Endothelial cell of umbilical vein (primary cell): ENCODE measurements around the gene PDGFB. TPM values are rescaled to one million over a fixed set of nuclear protein-coding genes. Genes with fewer than 3 reads are reported as not detected.

Experiments used
- BruUV-seq: library from RNA; stranded (reverse); fragments of 400-500 nt; replicated peaks from 2 replicates; lab custom pipeline; 2021; lab: Mats Ljungman, UMichigan
- CTCF ChIA-PET: fragments of 300-600, 350-600 bp; sonication (Branson Sonifier 250); formaldehyde crosslinking; loops from one replicate; lab custom pipeline; 2021; ENCODE audit warnings: antibody characterized with exemption, inconsistent platforms; lab: Charles Lee
- POLR2A ChIA-PET: fragments of 300-600, 350-600 bp; sonication (Branson Sonifier 250); formaldehyde crosslinking; loops from one replicate; lab custom pipeline; 2021; ENCODE audit warnings: antibody characterized with exemption, inconsistent platforms; lab: Charles Lee
- DNase-seq: peaks from one replicate; pipeline ENCODE4 v3.0.0-alpha.2; 2011; ENCODE audit warnings: low read depth, low spot score
- FAIRE-seq: peaks from 2 replicates; lab custom pipeline; 2011; peaks lifted over from hg19 to GRCh38; lab: Jason Lieb, UNC
- H2AFZ ChIP-seq: 2 replicates; pipeline ENCODE4 v1.6.0; 2012; ENCODE audit warnings: low read depth, low read length, control low read depth, inconsistent platforms
- H3K27ac ChIP-seq: 2 replicates; pipeline ENCODE4 v1.5.1; 2011; ENCODE audit warnings: low read depth, mild to moderate bottlenecking, control low read depth, low read length, moderate library complexity; ENCODE audit not compliant: insufficient read depth
- H3K27me3 ChIP-seq, 2 experiments: 2 replicates each; pipeline versions ENCODE4 v1.6.0 to v1.6.1; 2011; ENCODE audit warnings: low read length in 2 of 2, mixed read lengths in 1 of 2; ENCODE audit not compliant: control insufficient read depth in 2 of 2, insufficient read depth in 2 of 2
- H3K36me3 ChIP-seq, 2 experiments: 2 replicates in 1 of 2; 3 replicates in 1 of 2; pipeline ENCODE4 v1.5.1; 2011; ENCODE audit warnings: low read length in 2 of 2, mild to moderate bottlenecking in 1 of 2, moderate library complexity in 1 of 2; ENCODE audit not compliant: control insufficient read depth in 2 of 2, insufficient read depth in 2 of 2; ENCODE audit errors: extremely low read depth in 1 of 2
- H3K4me1 ChIP-seq: 3 replicates; pipeline ENCODE4 v1.5.1; 2011; ENCODE audit warnings: mild to moderate bottlenecking, low read length; ENCODE audit not compliant: control insufficient read depth, insufficient read depth; ENCODE audit errors: extremely low read depth
- H3K4me2 ChIP-seq: 2 replicates; pipeline ENCODE4 v1.6.1; 2011; ENCODE audit warnings: low read length, control low read depth, mixed read lengths; ENCODE audit not compliant: insufficient read depth
- H3K4me3 ChIP-seq, 3 experiments: fragments of 200-600 bp in 1 of 3; sonication (generic), shearing (Covaris generic) in 1 of 3; replicated peaks in 1 of 3; 2 replicates each; pipeline ENCODE4 v1.5.1; 2011 to 2016; ENCODE audit warnings: control low read depth in 3 of 3, low read length in 3 of 3, mild to moderate bottlenecking in 2 of 3, inconsistent platforms in 1 of 3, low read depth in 1 of 3, moderate library complexity in 1 of 3; ENCODE audit not compliant: insufficient read depth in 1 of 3
- H3K79me2 ChIP-seq: 2 replicates; pipeline ENCODE4 v1.6.0; 2012; ENCODE audit warnings: low read length, inconsistent platforms; ENCODE audit not compliant: control insufficient read depth, insufficient read depth
- H3K9ac ChIP-seq: replicated peaks from 2 replicates; pipeline ENCODE3; 2011; ENCODE audit warnings: low read length, control low read depth; ENCODE audit not compliant: insufficient read depth; ENCODE audit errors: extremely low read depth
- H3K9me1 ChIP-seq: replicated peaks from 3 replicates; pipeline ENCODE4 v1.6.0; 2011; ENCODE audit warnings: mild to moderate bottlenecking, low read length; ENCODE audit not compliant: control insufficient read depth, insufficient read depth; ENCODE audit errors: extremely low read depth
- H3K9me3 ChIP-seq: replicated peaks from 2 replicates; pipeline ENCODE4 v1.5.1; 2012; ENCODE audit warnings: low read length, inconsistent platforms; ENCODE audit not compliant: control insufficient read depth, insufficient read depth
- H4K20me1 ChIP-seq: replicated peaks from 2 replicates; pipeline ENCODE3; 2011; ENCODE audit warnings: mild to moderate bottlenecking, low read length; ENCODE audit not compliant: control insufficient read depth, insufficient read depth; ENCODE audit errors: extremely low read depth
- CTCF ChIP-seq, 2 donors: IDR thresholded peaks; 1 replicate in 1 of 2; 2 replicates in 1 of 2; pipeline ENCODE4 v1.5.1; 2011; ENCODE audit warnings: low read length in 2 of 2, mild to moderate bottlenecking in 2 of 2, moderate library complexity in 2 of 2, control low read depth in 1 of 2, inconsistent platforms in 1 of 2, low read depth in 1 of 2; ENCODE audit not compliant: insufficient read depth in 1 of 2; ENCODE audit errors: extremely low read depth in 1 of 2
- EZH2 ChIP-seq: IDR thresholded peaks from 2 replicates; pipeline ENCODE4 v1.6.1; 2012; ENCODE audit warnings: borderline replicate concordance, low read depth, mild to moderate bottlenecking, moderate library complexity, low read length, inconsistent platforms; ENCODE audit not compliant: severe bottlenecking
- FOS ChIP-seq: IDR thresholded peaks from 2 replicates; pipeline ENCODE4 v1.6.1; 2011; ENCODE audit warnings: mild to moderate bottlenecking, low read length, moderate library complexity, borderline replicate concordance; ENCODE audit not compliant: insufficient read depth
- GATA2 ChIP-seq: IDR thresholded peaks from 2 replicates; pipeline ENCODE4 v1.7.0; 2011; ENCODE audit warnings: low read depth, mild to moderate bottlenecking, moderate library complexity, mixed read lengths, low read length; ENCODE audit not compliant: insufficient read length, insufficient read depth
- JUN ChIP-seq: IDR thresholded peaks from 2 replicates; pipeline ENCODE4 v1.6.1; 2011; ENCODE audit warnings: borderline replicate concordance, low read depth; ENCODE audit not compliant: insufficient read length, insufficient read depth
- MYC ChIP-seq: IDR thresholded peaks from one replicate; pipeline ENCODE4 v1.6.1; 2011; ENCODE audit warnings: mild to moderate bottlenecking, low read depth, low read length
- POLR2A ChIP-seq: IDR thresholded peaks from 2 replicates; pipeline ENCODE4 v1.6.1; 2012; ENCODE audit warnings: low read depth, mild to moderate bottlenecking, control low read depth, low read length
- POLR2AphosphoS5 ChIP-seq: IDR thresholded peaks from 2 replicates; pipeline ENCODE4 v1.6.1; 2012; ENCODE audit warnings: low read depth, mild to moderate bottlenecking, control low read depth, low read length, moderate library complexity; ENCODE audit not compliant: insufficient read depth
- dilution Hi-C: fragments of 300-500 bp; cut with MboI; formaldehyde crosslinking; loops from one replicate; pipeline ENCODE4 v1.15.0; 2019; ENCODE audit warnings: low sequenced_read_pairs; ENCODE audit not compliant: extremely low pct_ligation_motif_present
- intact Hi-C: fragments of 100-400 bp; cut with micrococcal nuclease; formaldehyde crosslinking; loops from one replicate; pipeline ENCODE4 v1.10.0; 2022
- polyA plus RNA-seq, 4 experiments: library from polyadenylated mRNA; depleted of rRNA in 3 of 4; stranded (reverse) in 3 of 4; unstranded in 1 of 4; fragments of >200 nt; gene quantifications; 2 replicates each; pipeline versions ENCODE4 v1.2.1 to v1.2.3, GENCODE V29; 2011 to 2012; ENCODE audit warnings: missing spikeins in 1 of 4
- total RNA-seq: library from RNA; stranded (reverse); gene quantifications from 2 replicates; pipeline ENCODE4 v1.2.3, GENCODE V29; 2021
- TF ChIP-seq, protein P1 (sequence below): IDR thresholded peaks from 2 replicates; pipeline ENCODE4 v1.6.1; 2011; ENCODE audit not compliant: insufficient read depth, insufficient read length

PDGFB gene
- total and polyA plus RNA-seq, 2 donors (not counting 3 experiments of a cell fraction or from before 2014, with no cell fraction given), result 135 to 240 TPM

GRCh38 chr22:39238101-39238466 is 6.7 kb downstream of the PDGFB start:
- Histone ChIP-seq H3K4me3 (no peak overlapping the region), H2AFZ (no peak overlapping the region), H3K9me1 (no peaks in the 10 kb centered on the region), H3K36me3 (peaks cover 17 to 33% of the 10 kb centered on the region in 2 experiments), H3K9ac (no peak overlapping the region), H3K79me2 (peaks cover 98% of the 10 kb centered on the region), H3K27me3 (no peaks in the 10 kb centered on the region), H3K4me1 (peaks cover 79% of the 10 kb centered on the region), H3K9me3 (no peaks in the 10 kb centered on the region), H4K20me1 (peaks cover 4% of the 10 kb centered on the region), H3K4me2 (no peak overlapping the region), H3K27ac (no peak overlapping the region)
- DNase-seq, result no peak
- CTCF ChIA-PET, result interaction anchor here (1.9 to 3.2 kb wide), 3 partner anchors 67 to 79 kb away, joined by 12 to 22 read pairs (median 13); no protein-coding TSS in a partner anchor
- POLR2A ChIA-PET, result no interaction called here
- FAIRE-seq, result no peak
- dilution Hi-C loops, result no loop called here
- intact Hi-C loops, result loop anchor here (10.0 kb wide), 1 partner anchor 363 kb away; the partner anchor contains the start of gene CBX6
- TF ChIP-seq EZH2 (no peak), MYC (no peak), FOS (no peak), GATA2 (no peak), CTCF (IDR thresholded peaks at IDR 0.05; ENCODE audit: extremely low read depth in 1 of 2, insufficient read depth in 1 of 2, low read depth in 1 of 2, low read length in 2 of 2) (no peak), JUN (no peak), POLR2AphosphoS5 (no peak), POLR2A (no peak)
- TF ChIP-seq, protein P1, sequence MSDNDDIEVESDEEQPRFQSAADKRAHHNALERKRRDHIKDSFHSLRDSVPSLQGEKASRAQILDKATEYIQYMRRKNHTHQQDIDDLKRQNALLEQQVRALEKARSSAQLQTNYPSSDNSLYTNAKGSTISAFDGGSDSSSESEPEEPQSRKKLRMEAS, result no peak
- no TSS peak for BruUV-seq
